OCI-LY7 (cell line): Measurements from ENCODE around the gene SERPINH1.

Source experiments
- EZH2phosphoT487 ChIP-seq: fragments of 200-600 bp; sonication (generic); IDR thresholded peaks from 2 replicates; pipeline ENCODE4 v1.6.1; 2018; ENCODE audit warnings: low read depth, borderline replicate concordance, mild to moderate bottlenecking, mixed run types, antibody characterized with exemption, low read length, moderate library complexity, mixed read lengths
- TF ChIP-seq, protein P1 (sequence below): fragments of 200-600 bp; sonication (generic); conservative IDR thresholded peaks from 2 replicates; pipeline ENCODE4 v1.5.1; 2014; ENCODE audit warnings: mild to moderate bottlenecking, antibody characterized with exemption, low read length, moderate library complexity, mixed read lengths

DNA sequence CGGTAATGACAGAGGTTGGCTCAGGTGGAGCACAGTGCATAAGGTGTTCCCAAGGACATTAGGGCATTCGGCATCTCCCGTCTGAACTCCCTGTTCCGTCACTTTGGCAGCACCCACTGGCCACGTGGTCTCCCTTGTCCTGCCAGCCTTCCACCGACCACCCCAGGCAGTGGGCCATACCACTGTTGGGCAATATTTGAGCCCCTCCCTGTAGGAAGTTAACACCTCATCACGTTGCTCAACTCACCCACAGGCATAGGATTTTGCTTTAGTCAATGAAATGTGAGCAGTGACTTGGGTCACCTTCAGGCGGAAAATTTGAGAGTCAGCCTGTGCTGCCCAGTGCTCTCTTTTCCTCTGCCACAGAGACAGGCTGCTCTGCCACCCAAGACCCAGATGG is 44.0 kb downstream of the SERPINH1 start:
- TF ChIP-seq, protein P1, sequence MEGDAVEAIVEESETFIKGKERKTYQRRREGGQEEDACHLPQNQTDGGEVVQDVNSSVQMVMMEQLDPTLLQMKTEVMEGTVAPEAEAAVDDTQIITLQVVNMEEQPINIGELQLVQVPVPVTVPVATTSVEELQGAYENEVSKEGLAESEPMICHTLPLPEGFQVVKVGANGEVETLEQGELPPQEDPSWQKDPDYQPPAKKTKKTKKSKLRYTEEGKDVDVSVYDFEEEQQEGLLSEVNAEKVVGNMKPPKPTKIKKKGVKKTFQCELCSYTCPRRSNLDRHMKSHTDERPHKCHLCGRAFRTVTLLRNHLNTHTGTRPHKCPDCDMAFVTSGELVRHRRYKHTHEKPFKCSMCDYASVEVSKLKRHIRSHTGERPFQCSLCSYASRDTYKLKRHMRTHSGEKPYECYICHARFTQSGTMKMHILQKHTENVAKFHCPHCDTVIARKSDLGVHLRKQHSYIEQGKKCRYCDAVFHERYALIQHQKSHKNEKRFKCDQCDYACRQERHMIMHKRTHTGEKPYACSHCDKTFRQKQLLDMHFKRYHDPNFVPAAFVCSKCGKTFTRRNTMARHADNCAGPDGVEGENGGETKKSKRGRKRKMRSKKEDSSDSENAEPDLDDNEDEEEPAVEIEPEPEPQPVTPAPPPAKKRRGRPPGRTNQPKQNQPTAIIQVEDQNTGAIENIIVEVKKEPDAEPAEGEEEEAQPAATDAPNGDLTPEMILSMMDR: no peak
- no peak for TF ChIP-seq EZH2phosphoT487
